ENCODE results near the gene LYPD8.

DNA sequence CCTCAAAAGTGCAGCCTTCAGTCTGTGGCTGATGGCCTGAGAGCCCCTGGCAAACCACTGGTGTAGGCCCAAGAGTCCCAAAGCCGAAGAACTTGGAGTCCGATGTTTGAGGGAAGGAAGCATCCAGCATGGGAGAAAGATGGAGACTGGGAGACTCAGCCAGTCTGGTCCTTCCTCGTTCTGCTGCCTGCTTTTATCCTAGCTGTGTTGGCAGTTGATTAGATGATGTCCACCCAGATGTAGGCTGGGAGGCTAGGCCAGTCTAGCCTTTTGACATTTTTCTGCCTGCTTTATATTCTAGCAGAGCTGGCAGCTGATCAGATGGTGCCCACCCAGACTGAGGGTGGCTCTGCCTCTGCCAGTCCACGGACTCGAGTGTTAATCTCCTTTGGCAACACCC, 1.1 kb upstream of the LYPD8 start:
- TF ChIP-seq, protein P1, sequence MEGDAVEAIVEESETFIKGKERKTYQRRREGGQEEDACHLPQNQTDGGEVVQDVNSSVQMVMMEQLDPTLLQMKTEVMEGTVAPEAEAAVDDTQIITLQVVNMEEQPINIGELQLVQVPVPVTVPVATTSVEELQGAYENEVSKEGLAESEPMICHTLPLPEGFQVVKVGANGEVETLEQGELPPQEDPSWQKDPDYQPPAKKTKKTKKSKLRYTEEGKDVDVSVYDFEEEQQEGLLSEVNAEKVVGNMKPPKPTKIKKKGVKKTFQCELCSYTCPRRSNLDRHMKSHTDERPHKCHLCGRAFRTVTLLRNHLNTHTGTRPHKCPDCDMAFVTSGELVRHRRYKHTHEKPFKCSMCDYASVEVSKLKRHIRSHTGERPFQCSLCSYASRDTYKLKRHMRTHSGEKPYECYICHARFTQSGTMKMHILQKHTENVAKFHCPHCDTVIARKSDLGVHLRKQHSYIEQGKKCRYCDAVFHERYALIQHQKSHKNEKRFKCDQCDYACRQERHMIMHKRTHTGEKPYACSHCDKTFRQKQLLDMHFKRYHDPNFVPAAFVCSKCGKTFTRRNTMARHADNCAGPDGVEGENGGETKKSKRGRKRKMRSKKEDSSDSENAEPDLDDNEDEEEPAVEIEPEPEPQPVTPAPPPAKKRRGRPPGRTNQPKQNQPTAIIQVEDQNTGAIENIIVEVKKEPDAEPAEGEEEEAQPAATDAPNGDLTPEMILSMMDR (IDR thresholded peaks at IDR 0.05; ENCODE audit: low read length) = no peak
- no peak for TF ChIP-seq EZH2 (optimal IDR thresholded peaks at IDR 0.05; ENCODE audit: low read depth, low read length)
- no peak for TF ChIP-seq EZH2phosphoT487 (IDR thresholded peaks at IDR 0.05; ENCODE audit: low read length)
